ENCODE results near the gene VWA2.

DNA sequence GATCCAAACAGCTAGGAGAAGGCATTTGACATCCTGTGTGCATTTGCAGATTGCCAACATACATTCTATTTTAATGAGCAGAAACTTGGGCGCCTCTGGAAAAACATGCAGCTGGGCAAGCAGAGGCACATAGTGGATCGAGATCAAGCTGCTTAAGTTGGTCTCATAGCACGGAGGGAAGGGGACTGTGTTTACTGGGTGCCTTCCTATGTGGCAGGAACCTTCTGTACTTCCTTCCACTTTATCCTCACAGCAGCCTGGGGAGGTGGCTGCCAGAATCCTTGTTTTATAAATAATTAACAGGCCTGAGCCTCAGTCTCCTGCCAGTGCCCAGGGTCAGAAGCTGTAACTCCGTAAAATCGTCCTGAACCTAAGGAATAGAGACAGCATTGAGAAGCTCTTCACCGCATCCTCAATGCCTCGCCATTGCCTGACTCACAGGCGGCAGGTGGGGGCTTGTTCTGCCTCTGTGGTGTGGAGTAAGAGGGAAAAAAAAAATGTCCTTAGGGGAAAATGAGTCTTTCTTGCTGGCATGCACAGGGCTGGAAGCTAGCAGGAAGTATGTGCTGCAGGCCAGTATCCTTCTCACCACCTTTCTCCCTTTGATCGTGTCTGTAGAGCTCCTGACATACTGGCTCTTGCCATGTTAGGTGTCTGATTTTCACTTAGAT, 6.2 kb downstream of the VWA2 start:
- no peak for TF ChIP-seq EZH2 (IDR thresholded peaks at IDR 0.05)
- TF ChIP-seq POLR2AphosphoS5 (IDR thresholded peaks at IDR 0.05; ENCODE audit: borderline replicate concordance, low read depth, low read length): no peak
- no peak for TF ChIP-seq FOXP2 (optimal IDR thresholded peaks at IDR 0.05; ENCODE audit: control extremely low read depth, extremely low read length, insufficient read depth)
